Measurements from ENCODE around the gene GGNBP2.

GRCh38 chr17:36504156-36504545 lies 40.6 kb upstream of the GGNBP2 start:
- TF ChIP-seq POLR2A (IDR thresholded peaks at IDR 0.05): no peak
- TF ChIP-seq, protein P1, sequence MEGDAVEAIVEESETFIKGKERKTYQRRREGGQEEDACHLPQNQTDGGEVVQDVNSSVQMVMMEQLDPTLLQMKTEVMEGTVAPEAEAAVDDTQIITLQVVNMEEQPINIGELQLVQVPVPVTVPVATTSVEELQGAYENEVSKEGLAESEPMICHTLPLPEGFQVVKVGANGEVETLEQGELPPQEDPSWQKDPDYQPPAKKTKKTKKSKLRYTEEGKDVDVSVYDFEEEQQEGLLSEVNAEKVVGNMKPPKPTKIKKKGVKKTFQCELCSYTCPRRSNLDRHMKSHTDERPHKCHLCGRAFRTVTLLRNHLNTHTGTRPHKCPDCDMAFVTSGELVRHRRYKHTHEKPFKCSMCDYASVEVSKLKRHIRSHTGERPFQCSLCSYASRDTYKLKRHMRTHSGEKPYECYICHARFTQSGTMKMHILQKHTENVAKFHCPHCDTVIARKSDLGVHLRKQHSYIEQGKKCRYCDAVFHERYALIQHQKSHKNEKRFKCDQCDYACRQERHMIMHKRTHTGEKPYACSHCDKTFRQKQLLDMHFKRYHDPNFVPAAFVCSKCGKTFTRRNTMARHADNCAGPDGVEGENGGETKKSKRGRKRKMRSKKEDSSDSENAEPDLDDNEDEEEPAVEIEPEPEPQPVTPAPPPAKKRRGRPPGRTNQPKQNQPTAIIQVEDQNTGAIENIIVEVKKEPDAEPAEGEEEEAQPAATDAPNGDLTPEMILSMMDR (IDR thresholded peaks at IDR 0.05): no peak

Measured in uterus (tissue), 2 donors.